ENCODE data around the gene CAMK1D. TPM values are rescaled to one million over a fixed set of nuclear protein-coding genes. Genes with fewer than 3 reads are reported as not detected.

The CAMK1D gene
- total and polyA plus RNA-seq, 2 donors (not counting 3 experiments of a cell fraction or from before 2014, with no cell fraction given) = 0.37 to 4.2 TPM

GRCh38 chr10:12642036-12642435 is 292.7 kb downstream of the CAMK1D start:
- BruUV-seq (replicated peaks) = no TSS peak
- dilution Hi-C loops (cut with MboI; ENCODE audit: extremely low pct_ligation_motif_present, low sequenced_read_pairs) = no loop called here
- Histone ChIP-seq H3K27ac (ENCODE audit: insufficient read depth, low read depth, low read length) (no peak overlapping the region), H3K9me3 (replicated peaks; ENCODE audit: control insufficient read depth, insufficient read depth, low read length) (no peaks in the 10 kb centered on the region), H3K36me3 (ENCODE audit: control insufficient read depth in 2 of 2, extremely low read depth in 1 of 2, insufficient read depth in 2 of 2, low read length in 2 of 2) (no peaks in the 10 kb centered on the region), H3K27me3 (ENCODE audit: control insufficient read depth in 2 of 2, insufficient read depth in 2 of 2, low read length in 2 of 2) (no peaks in the 10 kb centered on the region), H3K4me2 (ENCODE audit: insufficient read depth, low read length) (no peak overlapping the region), H3K9ac (replicated peaks; ENCODE audit: extremely low read depth, insufficient read depth, low read length) (no peak overlapping the region), H4K20me1 (replicated peaks; ENCODE audit: control insufficient read depth, extremely low read depth, insufficient read depth, low read length) (no peaks in the 10 kb centered on the region), H3K4me3 (replicated peaks in 1 of 3; ENCODE audit: insufficient read depth in 1 of 3, low read depth in 1 of 3, low read length in 3 of 3) (no peak overlapping the region), H2AFZ (ENCODE audit: low read depth, low read length) (no peak overlapping the region), H3K4me1 (ENCODE audit: control insufficient read depth, extremely low read depth, insufficient read depth, low read length) (no peaks in the 10 kb centered on the region), H3K79me2 (ENCODE audit: control insufficient read depth, insufficient read depth, low read length) (no peaks in the 10 kb centered on the region), H3K9me1 (replicated peaks; ENCODE audit: control insufficient read depth, extremely low read depth, insufficient read depth, low read length) (no peaks in the 10 kb centered on the region)
- no peak for DNase-seq (ENCODE audit: low read depth, low spot score)
- intact Hi-C loops (cut with micrococcal nuclease) = no loop called here
- no peak for TF ChIP-seq POLR2AphosphoS5 (IDR thresholded peaks at IDR 0.05; ENCODE audit: insufficient read depth, low read depth, low read length)
- no peak for TF ChIP-seq POLR2A (IDR thresholded peaks at IDR 0.05; ENCODE audit: low read depth, low read length)
- TF ChIP-seq CTCF (IDR thresholded peaks at IDR 0.05; ENCODE audit: extremely low read depth in 1 of 2, insufficient read depth in 1 of 2, low read depth in 1 of 2, low read length in 2 of 2) = no peak
- TF ChIP-seq MYC (IDR thresholded peaks at IDR 0.05; ENCODE audit: low read depth, low read length) = no peak
- TF ChIP-seq GATA2 (IDR thresholded peaks at IDR 0.05; ENCODE audit: insufficient read depth, insufficient read length, low read depth, low read length) = no peak
- TF ChIP-seq EZH2 (IDR thresholded peaks at IDR 0.05; ENCODE audit: borderline replicate concordance, low read depth, low read length, severe bottlenecking) = no peak
- no peak for TF ChIP-seq FOS (IDR thresholded peaks at IDR 0.05; ENCODE audit: borderline replicate concordance, insufficient read depth, low read length)
- TF ChIP-seq JUN (IDR thresholded peaks at IDR 0.05; ENCODE audit: borderline replicate concordance, insufficient read depth, insufficient read length, low read depth) = no peak
- no peak for TF ChIP-seq MAX (IDR thresholded peaks at IDR 0.05; ENCODE audit: insufficient read depth, insufficient read length)
- POLR2A ChIA-PET = no interaction called here
- FAIRE-seq = no peak
- CTCF ChIA-PET = no interaction called here

Data from endothelial cell of umbilical vein (primary cell).